ENCODE data around the gene PMPCA. TPM values are rescaled to one million over a fixed set of nuclear protein-coding genes. Genes with fewer than 3 reads are reported as not detected.

The PMPCA gene
- total RNA-seq, 4 donors from 2014 or later: 35.9 to 63.1 (median 42.7) TPM

DNA sequence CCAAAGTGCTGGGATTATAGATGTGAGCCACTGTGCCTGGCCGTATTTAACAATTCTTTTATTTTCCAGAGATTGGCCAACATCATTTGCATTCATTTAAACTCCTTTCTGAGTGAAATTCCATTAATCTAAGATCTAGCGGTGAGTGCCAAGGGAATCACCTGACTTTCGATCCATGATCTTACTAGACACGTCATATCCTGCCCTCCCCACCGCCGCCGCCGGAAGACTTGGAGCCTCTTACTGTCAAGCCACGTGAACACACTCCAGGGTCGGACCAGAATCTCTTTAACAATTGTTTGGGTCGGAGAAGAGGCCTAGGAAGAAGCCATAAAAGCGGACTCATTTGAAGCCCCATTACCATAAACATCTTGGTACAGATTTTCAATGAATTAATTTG is 16.3 kb downstream of the PMPCA start:
- intact Hi-C loops (cut with DNase I; ENCODE audit: low total_unique reads): no loop called here
- DNase-seq (no peak), ATAC-seq (no peak)
- Histone ChIP-seq H3K4me3 (no peak overlapping the region), H3K36me3 (peaks cover 0 to 68% of the 10 kb centered on the region in 2 donors), H3K9me3 (no peaks in the 10 kb centered on the region), H3K27ac (no peak overlapping the region), H3K27me3 (no peaks in the 10 kb centered on the region), H3K4me1 (no peaks in the 10 kb centered on the region)
- in situ Hi-C loops (cut with MboI; ENCODE audit: low sequenced_read_pairs in 4 of 4): no loop called here
- TF ChIP-seq, protein P1, sequence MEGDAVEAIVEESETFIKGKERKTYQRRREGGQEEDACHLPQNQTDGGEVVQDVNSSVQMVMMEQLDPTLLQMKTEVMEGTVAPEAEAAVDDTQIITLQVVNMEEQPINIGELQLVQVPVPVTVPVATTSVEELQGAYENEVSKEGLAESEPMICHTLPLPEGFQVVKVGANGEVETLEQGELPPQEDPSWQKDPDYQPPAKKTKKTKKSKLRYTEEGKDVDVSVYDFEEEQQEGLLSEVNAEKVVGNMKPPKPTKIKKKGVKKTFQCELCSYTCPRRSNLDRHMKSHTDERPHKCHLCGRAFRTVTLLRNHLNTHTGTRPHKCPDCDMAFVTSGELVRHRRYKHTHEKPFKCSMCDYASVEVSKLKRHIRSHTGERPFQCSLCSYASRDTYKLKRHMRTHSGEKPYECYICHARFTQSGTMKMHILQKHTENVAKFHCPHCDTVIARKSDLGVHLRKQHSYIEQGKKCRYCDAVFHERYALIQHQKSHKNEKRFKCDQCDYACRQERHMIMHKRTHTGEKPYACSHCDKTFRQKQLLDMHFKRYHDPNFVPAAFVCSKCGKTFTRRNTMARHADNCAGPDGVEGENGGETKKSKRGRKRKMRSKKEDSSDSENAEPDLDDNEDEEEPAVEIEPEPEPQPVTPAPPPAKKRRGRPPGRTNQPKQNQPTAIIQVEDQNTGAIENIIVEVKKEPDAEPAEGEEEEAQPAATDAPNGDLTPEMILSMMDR (IDR thresholded peaks at IDR 0.05 in 4 of 5, conservative IDR thresholded peaks at IDR 0.05 in 1 of 5): no peak
- TF ChIP-seq POLR2A (IDR thresholded peaks at IDR 0.05): no peak

DNA sequence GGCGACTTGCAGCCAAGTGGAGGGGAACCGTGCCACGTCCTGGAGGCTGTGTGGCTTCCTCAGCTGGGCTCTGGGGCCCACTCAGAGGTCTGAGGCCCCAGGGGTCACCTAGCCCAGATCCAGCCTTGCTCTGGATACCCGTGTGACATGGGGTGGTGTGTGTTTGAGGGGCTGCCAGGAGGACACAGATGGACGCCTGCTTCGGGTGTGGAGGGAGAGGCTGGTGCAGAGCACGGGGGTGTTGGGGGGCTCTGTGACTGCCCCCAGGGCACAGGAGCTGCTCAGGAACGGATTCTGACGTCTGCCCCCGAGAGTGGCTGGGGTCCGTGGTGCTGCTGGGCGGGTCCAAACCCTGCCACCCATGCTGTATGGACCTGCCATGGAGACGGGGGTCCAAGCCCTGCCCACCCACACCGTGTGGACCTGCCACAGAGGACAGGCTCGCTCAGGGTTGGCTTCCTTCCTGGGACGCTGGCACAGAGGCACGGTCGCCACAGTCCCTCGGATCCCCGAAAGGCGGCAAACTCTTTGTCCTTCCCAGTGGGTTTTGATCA is 18.7 kb downstream of the PMPCA start:
- Histone ChIP-seq H3K9me3 (no peaks in the 10 kb centered on the region), H3K27ac (no peak overlapping the region), H3K36me3 (peaks cover 0 to 52% of the 10 kb centered on the region in 2 donors), H3K4me3 (no peak overlapping the region), H3K27me3 (no peaks in the 10 kb centered on the region), H3K4me1 (no peaks in the 10 kb centered on the region)
- TF ChIP-seq, protein P1 (IDR thresholded peaks at IDR 0.05 in 4 of 5, conservative IDR thresholded peaks at IDR 0.05 in 1 of 5): no peak
- TF ChIP-seq POLR2A (IDR thresholded peaks at IDR 0.05): no peak
- DNase-seq (no peak), ATAC-seq (no peak)
- intact Hi-C loops (cut with DNase I; ENCODE audit: low total_unique reads): no loop called here
- in situ Hi-C loops (cut with MboI; ENCODE audit: low sequenced_read_pairs in 4 of 4): no loop called here

DNA sequence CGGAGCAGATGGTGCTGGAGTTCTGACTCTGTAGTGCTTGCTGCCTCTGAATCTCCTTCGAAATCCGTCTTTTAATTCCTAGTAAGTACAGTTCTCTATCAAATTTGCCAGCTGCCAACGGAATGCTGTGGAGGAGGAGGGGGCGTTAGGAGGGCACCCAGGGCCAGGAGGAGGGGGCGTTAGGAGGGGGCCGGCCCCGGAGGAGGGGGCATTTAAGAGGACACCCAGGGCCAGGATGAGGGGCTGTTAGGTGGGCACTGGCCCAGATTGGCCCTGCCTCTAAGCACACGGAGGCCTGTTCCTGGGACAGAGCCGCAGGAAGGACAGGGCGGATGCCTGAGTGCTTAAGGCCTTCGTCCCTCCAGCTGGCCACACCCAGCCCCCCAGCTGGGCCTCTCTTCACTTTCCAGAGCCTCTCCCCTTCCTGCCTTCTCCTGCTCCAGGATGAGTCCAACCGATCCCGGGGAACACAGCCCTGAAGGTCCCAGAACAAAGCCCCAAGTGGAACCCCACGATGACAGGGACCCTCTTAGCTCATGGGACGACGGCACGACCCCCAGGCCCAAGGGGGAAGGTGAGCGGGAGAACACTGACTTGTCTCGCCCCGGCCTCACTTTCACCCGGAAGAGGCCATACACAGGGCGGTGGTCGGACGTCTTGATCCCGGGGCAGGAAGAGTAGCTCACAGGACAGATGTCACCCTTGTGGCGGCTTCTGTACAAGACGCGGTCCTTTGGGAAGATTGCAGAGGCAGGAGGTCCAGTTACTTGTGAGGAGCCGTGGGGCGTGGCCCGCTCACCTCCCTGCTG is 19.4 kb downstream of the PMPCA start:
- in situ Hi-C loops (cut with MboI; ENCODE audit: low sequenced_read_pairs in 4 of 4) (no loop called here), intact Hi-C loops (cut with DNase I; ENCODE audit: low total_unique reads) (no loop called here)
- no peak for TF ChIP-seq POLR2A (IDR thresholded peaks at IDR 0.05)
- TF ChIP-seq, protein P1 (IDR thresholded peaks at IDR 0.05 in 4 of 5, conservative IDR thresholded peaks at IDR 0.05 in 1 of 5): no peak
- no peak for DNase-seq
- peaks cover 0 to 45% of the 10 kb centered on the region in 2 donors for H3K36me3 ChIP-seq
- no peak overlapping the region for H3K27ac ChIP-seq
- no peak for ATAC-seq
- H3K27me3 ChIP-seq: no peaks in the 10 kb centered on the region
- no peak overlapping the region for H3K4me3 ChIP-seq
- H3K4me1 ChIP-seq: no peaks in the 10 kb centered on the region
- H3K9me3 ChIP-seq: no peaks in the 10 kb centered on the region

DNA sequence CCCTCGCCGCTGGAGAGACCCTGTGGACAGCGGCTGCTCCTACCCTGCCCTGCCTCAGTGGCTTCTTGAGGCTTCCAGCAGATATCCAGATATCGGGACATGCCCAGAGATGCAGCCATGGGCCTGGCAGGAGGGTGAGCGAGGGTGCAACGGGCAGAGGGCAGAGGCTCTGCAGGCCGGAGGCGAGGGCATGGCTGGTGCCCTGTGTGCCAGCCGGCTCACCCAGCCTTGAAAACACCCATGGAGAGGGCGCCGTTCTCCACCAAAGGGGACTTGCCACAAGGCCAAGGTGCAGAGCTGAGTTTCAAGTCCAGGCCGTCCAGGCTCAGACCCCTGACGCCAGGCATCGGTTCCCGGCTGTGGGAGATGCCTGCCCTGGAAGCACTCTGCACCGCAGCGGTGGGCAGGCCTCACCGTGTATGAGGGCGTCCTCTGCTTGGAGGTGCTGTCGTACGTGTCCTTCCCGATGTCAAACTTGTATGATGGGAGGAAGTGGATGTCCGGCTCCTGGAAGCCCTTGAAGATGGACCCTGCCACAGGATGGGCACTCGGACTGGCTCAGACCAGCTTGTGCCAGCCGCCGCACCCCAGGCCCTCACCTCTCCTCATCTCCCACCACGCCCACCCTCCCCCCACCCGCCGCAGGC is 20.3 kb downstream of the PMPCA start:
- no peak for TF ChIP-seq POLR2A (IDR thresholded peaks at IDR 0.05)
- TF ChIP-seq, protein P1 (IDR thresholded peaks at IDR 0.05 in 4 of 5, conservative IDR thresholded peaks at IDR 0.05 in 1 of 5): no peak
- H3K36me3 ChIP-seq: peaks cover 0 to 39% of the 10 kb centered on the region in 2 donors
- no peak overlapping the region for H3K4me3 ChIP-seq
- H3K9me3 ChIP-seq: no peaks in the 10 kb centered on the region
- H3K4me1 ChIP-seq: no peaks in the 10 kb centered on the region
- H3K27ac ChIP-seq: no peak overlapping the region
- H3K27me3 ChIP-seq: no peaks in the 10 kb centered on the region
- no peak for DNase-seq
- in situ Hi-C loops (cut with MboI; ENCODE audit: low sequenced_read_pairs in 4 of 4) (no loop called here), intact Hi-C loops (cut with DNase I; ENCODE audit: low total_unique reads) (no loop called here)
- no peak for ATAC-seq

Measured in gastrocnemius medialis (tissue), 4 donors.